ACC112 (cell line): Measurements from ENCODE around the gene CFAP92.
A peak's percentile ranks its signal among the peaks of the same experiment; 100 is the strongest.

Experiments used
- H2AFZ ChIP-seq: fragments of 200-600 bp; sonication (generic); one replicate; pipeline ENCODE4 v1.6.0; 2017; ENCODE audit warnings: antibody characterized with exemption, low read length; ENCODE audit not compliant: unreplicated experiment
- H3K27ac ChIP-seq: fragments of 200-600 bp; sonication (generic); 2 replicates; pipeline ENCODE4 v1.5.1; 2014; ENCODE audit warnings: low read depth, mild to moderate bottlenecking, antibody characterized with exemption, low read length, moderate library complexity
- H3K27me3 ChIP-seq: fragments of 200-600 bp; sonication (generic); 2 replicates; pipeline ENCODE4 v1.6.1; 2014; ENCODE audit warnings: mild to moderate bottlenecking, antibody characterized with exemption, low read length, moderate library complexity, mixed read lengths; ENCODE audit not compliant: insufficient read depth
- H3K36me3 ChIP-seq: fragments of 200-600 bp; sonication (generic); 2 replicates; pipeline ENCODE4 v1.6.1; 2016; ENCODE audit warnings: mild to moderate bottlenecking, antibody characterized with exemption, low read length, moderate library complexity, mixed read lengths; ENCODE audit not compliant: insufficient read depth
- H3K4me1 ChIP-seq: fragments of 200-600 bp; sonication (generic); one replicate; pipeline ENCODE4 v1.6.1; 2016; ENCODE audit warnings: low read length, mixed read lengths; ENCODE audit not compliant: insufficient read depth, unreplicated experiment, control insufficient read depth
- H3K4me3 ChIP-seq: fragments of 200-600 bp; sonication (generic); 2 replicates; pipeline ENCODE4 v1.5.1; 2014; ENCODE audit warnings: mild to moderate bottlenecking, low read depth, low read length
- H3K79me2 ChIP-seq: fragments of 200-600 bp; sonication (generic); one replicate; pipeline ENCODE4 v1.6.0; 2016; ENCODE audit warnings: low read length; ENCODE audit not compliant: control insufficient read depth, unreplicated experiment, insufficient read depth

Gene CFAP92

DNA sequence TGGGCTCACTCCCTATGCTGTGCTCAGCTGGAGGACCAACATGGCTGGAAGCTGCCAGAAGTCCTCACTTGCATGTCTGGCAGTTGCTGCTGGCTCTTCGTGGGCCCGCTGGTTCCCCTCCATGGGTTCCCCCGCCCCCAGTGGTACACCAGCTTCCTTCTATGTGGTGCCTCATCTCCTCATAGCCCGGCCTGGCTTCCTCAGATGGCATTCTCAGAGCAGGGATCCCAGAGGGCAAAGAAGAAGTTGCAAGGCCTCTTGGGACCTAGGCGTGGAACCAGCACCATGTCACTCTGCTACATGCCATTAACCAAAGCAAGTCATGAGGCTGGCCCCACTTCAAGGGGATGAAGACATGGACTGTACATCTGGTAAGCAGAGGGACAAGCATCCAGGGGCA lies 2.9 kb upstream of the CFAP92 start:
- H3K4me3 ChIP-seq = no peak overlapping the region
- H3K27me3 ChIP-seq = peaks cover 82% of the 10 kb centered on the region
- no peaks in the 10 kb centered on the region for H3K79me2 ChIP-seq
- H3K4me1 ChIP-seq = peaks cover 5% of the 10 kb centered on the region
- no peak overlapping the region for H2AFZ ChIP-seq
- no peaks in the 10 kb centered on the region for H3K36me3 ChIP-seq
- no peak overlapping the region for H3K27ac ChIP-seq

- Histone ChIP-seq H3K36me3 (no peaks in the 10 kb centered on the region), H3K79me2 (no peaks in the 10 kb centered on the region), H3K4me3 (no peak overlapping the region), H3K27me3 (peaks cover 77% of the 10 kb centered on the region), H2AFZ (no peak overlapping the region), H3K4me1 (peaks cover 5% of the 10 kb centered on the region), H3K27ac (no peak overlapping the region)
Observed at GRCh38 chr3:128996200-128996599, 2.3 kb upstream of the CFAP92 start.

GRCh38 chr3:128995737-128996136 lies 1.9 kb upstream of the CFAP92 start:
- no peaks in the 10 kb centered on the region for H3K79me2 ChIP-seq
- no peak overlapping the region for H3K27ac ChIP-seq
- no peaks in the 10 kb centered on the region for H3K36me3 ChIP-seq
- H3K4me1 ChIP-seq = peaks cover 5% of the 10 kb centered on the region
- no peak overlapping the region for H3K4me3 ChIP-seq
- H2AFZ ChIP-seq = no peak overlapping the region
- peaks cover 72% of the 10 kb centered on the region for H3K27me3 ChIP-seq

DNA sequence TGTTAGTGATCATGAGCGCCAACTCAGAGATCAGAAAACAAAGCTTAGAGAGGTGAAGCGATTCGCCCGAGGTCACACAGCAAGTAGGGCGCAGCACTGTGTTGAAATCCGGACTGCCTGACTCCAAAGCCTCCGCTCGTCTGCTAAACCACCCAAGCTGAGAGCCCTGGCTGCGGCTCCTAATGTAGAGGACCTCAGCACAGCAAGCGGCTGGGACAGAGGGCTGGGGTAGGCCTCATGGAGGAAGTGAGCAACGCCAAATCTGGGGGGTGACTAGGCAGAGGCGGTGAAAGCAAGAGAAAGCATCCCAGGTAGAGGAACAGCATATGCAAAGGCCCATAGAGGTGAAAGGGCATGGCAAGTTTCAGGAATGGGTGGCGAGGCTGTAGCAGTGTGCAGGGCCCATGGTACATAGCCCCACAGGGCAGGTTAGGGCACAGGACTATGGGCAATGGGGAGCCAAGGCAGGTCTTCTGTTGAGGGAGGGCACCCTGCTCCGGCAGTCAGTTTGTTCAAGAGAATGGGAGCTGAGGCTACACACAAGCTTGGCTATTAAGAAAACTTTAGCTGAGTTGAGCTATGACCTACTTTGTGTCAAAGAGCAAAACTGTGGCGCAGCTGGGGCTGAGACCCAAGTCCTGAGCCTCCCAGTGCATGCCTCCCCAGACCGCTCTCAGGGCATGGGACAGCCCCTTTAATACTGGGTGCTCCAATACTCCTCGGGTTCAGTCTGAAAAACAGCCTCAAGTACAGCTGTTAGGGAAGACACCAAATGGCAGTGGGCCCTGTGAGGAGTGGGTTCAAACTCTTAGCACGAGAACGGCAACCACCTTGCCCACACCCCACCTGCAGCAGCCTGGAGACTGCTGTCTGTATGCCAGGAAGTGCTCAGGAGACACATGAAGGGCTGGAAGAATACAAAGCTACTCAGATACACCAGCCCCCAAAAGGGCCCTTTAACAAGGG lies 988 bp upstream of the CFAP92 start:
- H3K27ac ChIP-seq = no peak overlapping the region
- no peaks in the 10 kb centered on the region for H3K79me2 ChIP-seq
- H3K4me3 ChIP-seq = no peak overlapping the region; the same call in 1 of the 2 replicates
- peaks cover 63% of the 10 kb centered on the region for H3K27me3 ChIP-seq
- H3K4me1 ChIP-seq = peaks cover 5% of the 10 kb centered on the region
- no peak overlapping the region for H2AFZ ChIP-seq
- H3K36me3 ChIP-seq = no peaks in the 10 kb centered on the region

GRCh38 chr3:128994173-128994512 lies 267 bp upstream of the CFAP92 start:
- Histone ChIP-seq H3K27ac (no peak overlapping the region), H3K27me3 (peaks cover 58% of the 10 kb centered on the region), H3K4me1 (peaks cover 5% of the 10 kb centered on the region), H3K79me2 (no peaks in the 10 kb centered on the region), H2AFZ (peak overlapping the region; percentile 42), H3K4me3 (peak overlapping the region; percentile 75), H3K36me3 (no peaks in the 10 kb centered on the region)

- H3K4me3 ChIP-seq = no peak overlapping the region
- H3K27ac ChIP-seq = no peak overlapping the region
- no peaks in the 10 kb centered on the region for H3K36me3 ChIP-seq
- no peak overlapping the region for H2AFZ ChIP-seq
- H3K4me1 ChIP-seq = peaks cover 5% of the 10 kb centered on the region
- H3K27me3 ChIP-seq = peaks cover 47% of the 10 kb centered on the region
- no peaks in the 10 kb centered on the region for H3K79me2 ChIP-seq
Observed at GRCh38 chr3:128992926-128993460, 883 bp downstream of the CFAP92 start.

DNA sequence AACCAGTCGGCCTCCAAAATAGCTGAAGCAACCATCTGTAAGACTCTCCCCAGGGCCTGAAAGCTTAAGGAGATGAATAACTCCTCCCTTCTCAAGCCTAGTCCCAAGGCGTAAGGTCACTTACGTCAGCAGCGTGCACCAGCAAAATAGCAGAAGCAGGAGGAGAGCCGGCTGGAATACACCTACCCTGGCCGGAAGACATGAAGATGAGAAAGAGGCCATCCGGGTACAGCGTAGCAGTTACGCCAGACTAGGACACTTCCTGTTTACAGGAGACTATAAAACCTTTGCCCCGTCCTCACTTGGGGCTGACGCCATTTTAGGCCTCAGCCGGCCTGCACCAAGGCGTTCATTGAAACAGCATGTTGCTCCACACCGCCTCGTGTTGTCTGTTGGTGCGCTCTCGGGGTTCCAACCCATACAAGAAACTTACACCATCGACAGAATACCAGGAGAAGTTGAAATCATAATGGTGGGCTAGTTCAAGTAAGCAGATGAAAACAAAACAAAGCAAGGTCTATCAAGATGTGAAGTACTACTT lies 2.5 kb downstream of the CFAP92 start:
- Histone ChIP-seq H3K36me3 (no peaks in the 10 kb centered on the region), H3K4me1 (peaks cover 5% of the 10 kb centered on the region), H3K27me3 (peaks cover 31% of the 10 kb centered on the region), H2AFZ (no peak overlapping the region), H3K4me3 (no peak overlapping the region), H3K79me2 (no peaks in the 10 kb centered on the region), H3K27ac (no peak overlapping the region)

DNA sequence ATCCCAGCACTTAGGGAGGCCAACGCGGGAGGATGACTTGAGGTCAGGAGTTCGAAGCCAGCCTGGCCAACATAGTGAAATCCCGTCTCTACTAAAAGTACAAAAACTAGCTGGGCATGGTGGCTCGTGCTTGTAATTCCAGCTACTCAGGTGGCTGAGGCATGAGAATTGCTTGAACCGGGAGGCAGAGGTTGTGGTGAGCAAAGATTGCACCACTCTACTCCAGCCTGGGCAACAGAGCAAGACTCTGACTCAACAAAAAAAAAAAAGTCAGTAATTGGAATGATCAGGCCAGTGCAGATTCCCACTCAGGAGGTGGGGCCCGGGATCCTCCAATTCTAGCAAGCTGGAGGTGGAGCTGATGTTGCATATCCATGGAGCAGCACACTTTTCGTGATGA lies 5.6 kb downstream of the CFAP92 start:
- Histone ChIP-seq H3K27ac (no peak overlapping the region), H3K4me3 (no peak overlapping the region), H3K27me3 (peaks cover 11% of the 10 kb centered on the region; the same call in 1 of the 2 replicates), H3K4me1 (no peaks in the 10 kb centered on the region), H2AFZ (no peak overlapping the region), H3K79me2 (no peaks in the 10 kb centered on the region), H3K36me3 (no peaks in the 10 kb centered on the region)

GRCh38 chr3:128987302-128988100 lies 6.4 kb downstream of the CFAP92 start:
- H2AFZ ChIP-seq = no peak overlapping the region

GRCh38 chr3:128984596-128984995 lies 9.3 kb downstream of the CFAP92 start:
- Histone ChIP-seq H3K79me2 (no peaks in the 10 kb centered on the region), H3K27ac (no peak overlapping the region), H3K4me1 (no peaks in the 10 kb centered on the region), H3K36me3 (no peaks in the 10 kb centered on the region), H3K27me3 (peaks cover 9% of the 10 kb centered on the region; the same call in 1 of the 2 replicates), H3K4me3 (no peak overlapping the region), H2AFZ (no peak overlapping the region)

More at GRCh38 chr3:128987302-128988100, 6.4 kb downstream of the CFAP92 start:
- Histone ChIP-seq H3K27me3 (0 out of 2 replicates have a peak, but pooled peaks cover 5% of the 10 kb centered on the region), H3K79me2 (no peaks in the 10 kb centered on the region), H3K4me1 (no peaks in the 10 kb centered on the region), H3K27ac (no peak overlapping the region), H3K4me3 (no peak overlapping the region), H3K36me3 (no peaks in the 10 kb centered on the region)
